GM18909 (cell line): ENCODE results near the gene LSMEM2.

Source experiments
- ATAC-seq: cut with Tn5 transposase; IDR thresholded peaks from one replicate; pipeline ENCODE4 v1.9.1; 2021; ENCODE audit warnings: mild to moderate bottlenecking; ENCODE audit not compliant: unreplicated experiment, poor library complexity

The LSMEM2 gene

GRCh38 chr3:50333744-50334328, 54.9 kb downstream of the LSMEM2 start:
- no peak for ATAC-seq

- ATAC-seq: no peak
Observed at GRCh38 chr3:50334339-50335075, 55.6 kb downstream of the LSMEM2 start.

GRCh38 chr3:50336452-50337174, 57.7 kb downstream of the LSMEM2 start:
- ATAC-seq: peak; percentile 42

GRCh38 chr3:50337175-50337861, 58.4 kb downstream of the LSMEM2 start:
- ATAC-seq: peak; percentile 74
